Cardiac septum (tissue), 1 donor: ENCODE measurements around the gene MNS1. TPM values are rescaled to one million over a fixed set of nuclear protein-coding genes. Genes with fewer than 3 reads are reported as not detected.
"Not testable (repeated sequence)": the region's sequence is repeated elsewhere in the genome, so short reads cannot be mapped to it uniquely, and the experiment has no call there.

Experiments used
- DNase-seq: peaks from one replicate; pipeline ENCODE4 v3.0.0-alpha.2; 2020; ENCODE audit warnings: low spot score
- intact Hi-C: fragments of 100-400 bp; cut with DNase I; formaldehyde crosslinking; loops from one replicate; pipeline ENCODE4 v1.14.0; 2022
- long read RNA-seq: library from polyadenylated mRNA; unstranded; transcript quantifications from one replicate; pipeline ENCODE4 v2.0.0, GENCODE V29; 2021
- total RNA-seq: library from RNA; stranded (reverse); fragmentation: NEBNext Ultra II Directional; extraction: Animal tissue kit (Norgen Biotek cat#: 25700); gene quantifications from one replicate; pipeline ENCODE4 v1.2.1, GENCODE V29; 2021
- donor health status: DM: no; HTN: no; CAD: no.

Gene MNS1
- total RNA-seq = 2.0 TPM
- long read RNA-seq, partial matches to known transcripts = 1 of 5 reads
- long read RNA-seq, other reads (novel, unspliced or antisense) = 1 of 5 reads

DNA sequence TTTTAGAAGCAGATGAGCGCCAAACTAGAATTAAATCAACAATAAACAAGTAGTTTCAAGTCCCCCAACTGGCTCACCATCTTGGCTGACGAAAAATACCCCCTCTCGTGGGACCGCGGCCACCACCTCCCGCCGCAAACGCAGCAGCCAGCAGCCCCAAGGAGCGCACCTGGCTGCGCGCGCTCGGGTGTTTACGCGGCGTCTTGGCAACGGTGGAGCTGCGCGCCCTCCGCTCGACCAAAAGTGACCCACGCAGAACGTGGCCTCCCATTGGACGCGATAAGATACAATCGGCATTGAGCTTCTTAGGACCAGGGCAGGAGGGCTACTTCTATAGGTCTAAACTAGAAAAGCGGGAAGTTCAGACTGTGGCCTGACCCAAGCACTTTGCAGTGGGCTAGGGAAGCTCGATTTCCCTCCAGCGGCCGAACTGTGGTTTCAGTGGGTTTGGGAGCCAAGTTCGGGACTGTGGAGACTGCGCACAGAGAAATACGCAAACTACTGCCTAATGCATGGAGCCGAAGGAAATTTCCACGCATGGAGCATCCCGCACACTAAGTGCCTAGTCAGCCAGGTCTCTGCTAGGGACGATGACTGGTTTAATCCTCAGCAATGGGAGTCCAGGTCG lies at the start of gene MNS1:
MNS1 (minus strand) TSS at position 245 of the 628 bp plus-strand sequence; CDS start at position 80, 165 bp downstream.
- peak; percentile 91 for DNase-seq
- intact Hi-C loops = no loop called here

GRCh38 chr15:56496635-56497034 lies 31.7 kb upstream of the MNS1 start:
- intact Hi-C loops = loop anchor here (2.0 to 10.0 kb wide), 2 partner anchors 372 to 648 kb away; no protein-coding TSS in a partner anchor
- no peak for DNase-seq

DNA sequence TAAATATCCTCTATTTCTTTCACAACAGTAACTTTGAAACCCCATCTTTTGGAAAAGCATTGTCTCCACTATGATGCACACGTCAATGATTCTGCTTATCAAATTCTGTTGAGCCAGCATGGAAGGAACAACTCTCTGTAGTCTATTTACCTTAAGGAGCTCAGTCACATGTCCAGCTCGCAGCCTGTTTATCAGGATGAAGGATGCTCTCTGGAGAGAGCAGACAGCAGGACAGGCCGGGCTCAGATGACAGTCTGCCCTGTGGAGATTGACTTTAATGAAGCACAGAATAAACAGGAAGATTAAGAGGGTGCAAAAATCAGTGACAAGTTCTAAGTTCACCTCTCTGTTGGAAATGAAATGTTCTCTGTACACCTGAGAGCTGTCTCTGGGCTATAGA lies 30.6 kb upstream of the MNS1 start:
- DNase-seq = no peak
- intact Hi-C loops = loop anchor here (10.0 kb wide), 1 partner anchor 649 kb away; no protein-coding TSS in a partner anchor

DNA sequence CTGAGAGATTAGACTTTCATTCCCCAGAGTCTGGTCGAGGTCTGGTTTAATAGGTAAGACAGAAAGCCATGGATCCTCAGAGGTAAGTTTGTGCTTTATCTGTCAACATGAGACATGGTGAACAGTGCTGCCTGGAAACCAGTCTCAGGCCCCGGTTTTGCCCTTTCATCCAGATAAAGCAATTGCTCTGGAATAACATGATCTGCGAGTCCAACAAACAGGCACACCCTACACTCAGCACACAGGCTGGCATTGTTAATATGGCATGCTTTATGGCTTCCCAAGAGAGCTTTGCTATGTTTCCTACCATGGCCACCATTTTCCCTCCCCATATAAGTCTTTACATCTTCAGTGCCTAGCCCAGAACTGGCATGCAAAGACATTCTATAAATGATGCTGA lies 30.1 kb upstream of the MNS1 start:
- no peak for DNase-seq
- intact Hi-C loops = loop anchor here (10.0 kb wide), 1 partner anchor 650 kb away; no protein-coding TSS in a partner anchor

GRCh38 chr15:56492791-56493555 lies 28.0 kb upstream of the MNS1 start:
- intact Hi-C loops = loop anchor here (5.0 to 10.0 kb wide), 2 partner anchors 652 to 814 kb away; no protein-coding TSS in a partner anchor
- DNase-seq = no peak

DNA sequence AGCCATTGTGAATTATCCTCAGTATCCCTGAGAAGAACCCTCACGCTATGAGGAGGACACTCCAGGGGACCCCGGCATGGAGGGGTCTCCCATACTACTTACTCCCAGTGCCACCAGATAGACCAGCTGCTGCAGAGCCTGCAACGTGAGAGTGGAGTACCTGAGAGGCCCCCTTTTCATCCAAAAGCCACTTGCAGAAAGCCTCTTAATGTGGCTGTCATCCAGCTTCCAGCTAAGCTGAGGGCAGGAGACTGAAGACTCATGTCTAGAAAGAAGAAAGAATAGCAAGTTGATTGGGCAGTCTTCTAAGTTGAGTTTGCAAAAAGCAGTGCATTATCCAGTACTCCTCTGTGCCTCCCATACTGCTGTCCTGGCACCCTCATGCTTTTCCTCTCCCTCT lies 27.3 kb upstream of the MNS1 start:
- intact Hi-C loops = loop anchor here (5.0 to 10.0 kb wide), 2 partner anchors 653 to 815 kb away; no protein-coding TSS in a partner anchor
- DNase-seq = no peak

DNA sequence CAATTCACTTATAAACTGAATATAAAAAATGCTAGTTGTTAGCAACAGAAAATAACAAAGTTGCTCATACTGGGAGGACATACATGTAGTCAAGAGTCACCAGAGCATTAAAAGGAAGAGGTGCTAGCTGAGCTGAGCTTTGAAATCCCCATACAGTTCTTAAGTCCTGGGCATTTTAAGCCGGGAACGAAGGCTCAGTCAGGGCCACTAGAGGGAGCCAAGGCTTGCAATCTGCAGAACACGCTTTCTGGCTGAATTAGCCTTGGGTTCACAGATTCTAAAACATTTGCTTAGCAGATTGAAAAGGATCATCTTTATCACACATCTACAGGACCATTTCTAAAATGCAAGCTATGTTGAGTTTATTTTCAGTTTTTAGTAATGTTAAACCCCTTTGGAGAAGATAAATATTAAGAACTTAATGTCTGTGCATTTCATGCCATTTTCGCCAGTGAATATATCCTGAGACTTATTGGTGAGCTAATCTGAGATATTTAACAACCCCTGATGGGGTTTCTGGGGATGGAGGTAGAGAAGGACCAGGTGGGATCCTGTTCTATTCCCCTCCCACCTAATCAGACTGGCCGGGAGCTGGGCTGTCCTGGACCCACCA lies 26.3 kb upstream of the MNS1 start:
- DNase-seq = no peak
- intact Hi-C loops = loop anchor here (5.0 to 10.0 kb wide), 2 partner anchors 654 to 816 kb away; no protein-coding TSS in a partner anchor

DNA sequence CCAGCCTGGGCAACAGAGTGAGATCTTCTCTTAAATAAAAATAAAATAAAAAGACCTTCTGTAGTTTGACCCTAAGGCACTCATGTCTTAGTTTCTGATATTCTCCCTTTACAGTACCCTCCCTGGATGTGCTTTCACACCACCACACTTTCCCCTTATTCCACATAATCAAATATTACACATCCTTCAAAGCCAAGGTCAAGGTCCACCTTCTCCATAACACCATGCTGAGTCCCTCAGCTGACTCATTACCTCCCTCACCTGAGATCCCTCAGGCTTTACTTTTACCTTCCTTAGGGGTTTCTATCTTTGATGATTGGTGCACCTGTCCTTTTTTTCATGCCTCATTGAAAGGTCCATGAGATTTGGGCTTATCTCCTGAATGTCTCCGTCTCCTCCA lies 25.5 kb upstream of the MNS1 start:
- no peak for DNase-seq
- intact Hi-C loops = loop anchor here (5.0 to 10.0 kb wide), 2 partner anchors 654 to 817 kb away; no protein-coding TSS in a partner anchor

DNA sequence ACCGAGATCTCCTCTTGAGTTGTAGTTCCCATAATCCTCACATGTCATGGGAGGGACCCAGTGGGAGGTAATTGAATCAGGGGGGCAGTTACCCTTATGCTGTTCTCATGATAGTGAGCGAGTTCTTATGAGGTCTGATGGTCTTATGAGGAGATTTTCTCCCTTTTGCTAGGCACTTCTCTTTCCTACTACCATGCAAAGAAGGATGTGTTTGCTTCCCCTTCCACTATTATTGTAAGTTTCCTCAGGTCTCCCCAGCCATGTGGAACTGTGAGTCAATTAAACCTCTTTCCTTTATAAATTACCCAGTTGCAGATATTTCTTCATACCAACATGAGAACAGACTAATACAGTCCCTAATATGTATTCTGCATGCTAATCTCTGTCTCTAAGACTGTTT lies 21.3 kb upstream of the MNS1 start:
- intact Hi-C loops, DNase-seq: not testable (repeated sequence)

DNA sequence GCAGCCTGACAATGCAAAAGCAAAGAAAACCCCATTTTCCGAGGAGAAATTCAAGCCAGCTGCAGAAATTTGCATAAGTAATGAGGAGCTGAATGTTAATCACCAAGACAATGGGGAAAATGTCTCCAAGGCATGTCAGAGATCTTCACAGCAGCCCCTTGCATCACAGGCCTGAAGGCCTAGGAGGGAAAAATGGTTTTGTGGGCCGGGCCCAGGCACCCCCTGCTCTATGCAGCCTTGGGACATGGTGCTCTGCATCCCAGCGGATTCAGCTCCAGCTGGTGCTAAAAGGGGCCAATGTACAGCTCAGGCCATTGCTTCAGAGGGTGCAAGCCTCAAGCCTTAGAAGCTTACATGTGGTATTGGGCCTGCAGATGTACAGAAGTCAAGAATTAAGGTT lies 20.5 kb upstream of the MNS1 start:
- DNase-seq, intact Hi-C loops: not testable (repeated sequence)

DNA sequence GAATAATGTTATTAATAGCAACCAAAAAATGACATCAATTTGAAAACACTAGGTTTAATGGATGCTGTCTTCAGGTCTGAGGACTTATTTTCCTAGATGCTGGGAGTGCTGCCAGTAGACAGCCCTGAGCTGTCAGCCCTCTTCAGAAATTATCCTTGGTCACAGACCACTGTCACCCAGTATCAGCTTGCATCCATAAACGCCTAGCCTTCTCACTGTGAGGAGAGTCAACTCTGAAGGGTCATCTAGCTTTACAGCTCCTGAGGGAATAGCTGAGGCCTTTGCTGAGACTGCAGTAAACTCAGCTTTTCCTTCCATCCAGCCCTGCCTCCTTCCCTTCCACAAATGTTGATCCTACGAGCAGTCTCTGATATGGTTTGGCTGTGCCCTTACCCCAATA lies 19.4 kb upstream of the MNS1 start:
- intact Hi-C loops = no loop called here
- no peak for DNase-seq

- intact Hi-C loops = no loop called here
- no peak for DNase-seq
Measured at GRCh38 chr15:56475351-56475750, 10.4 kb upstream of the MNS1 start.

GRCh38 chr15:56473017-56473416 lies 8.1 kb upstream of the MNS1 start:
- DNase-seq = no peak
- intact Hi-C loops = no loop called here

DNA sequence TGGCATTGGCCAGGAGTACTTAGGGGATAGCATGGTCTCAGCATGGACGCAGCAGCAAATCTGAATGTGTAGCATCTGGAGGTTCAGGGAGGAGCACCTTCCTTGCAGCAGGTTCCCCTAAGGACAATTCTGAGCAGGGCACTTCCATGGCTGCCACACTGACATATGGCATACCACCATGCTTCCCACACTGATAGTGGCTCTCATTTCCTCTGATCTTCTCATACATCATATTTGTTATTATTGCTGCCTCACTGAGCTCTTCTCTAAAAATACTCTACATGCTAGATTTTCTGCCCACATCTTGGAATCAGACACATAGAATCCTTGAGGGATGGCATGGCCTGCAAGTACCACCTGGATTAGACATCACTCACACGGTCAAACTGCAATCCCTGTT lies 7.3 kb upstream of the MNS1 start:
- DNase-seq = no peak
- intact Hi-C loops = no loop called here

DNA sequence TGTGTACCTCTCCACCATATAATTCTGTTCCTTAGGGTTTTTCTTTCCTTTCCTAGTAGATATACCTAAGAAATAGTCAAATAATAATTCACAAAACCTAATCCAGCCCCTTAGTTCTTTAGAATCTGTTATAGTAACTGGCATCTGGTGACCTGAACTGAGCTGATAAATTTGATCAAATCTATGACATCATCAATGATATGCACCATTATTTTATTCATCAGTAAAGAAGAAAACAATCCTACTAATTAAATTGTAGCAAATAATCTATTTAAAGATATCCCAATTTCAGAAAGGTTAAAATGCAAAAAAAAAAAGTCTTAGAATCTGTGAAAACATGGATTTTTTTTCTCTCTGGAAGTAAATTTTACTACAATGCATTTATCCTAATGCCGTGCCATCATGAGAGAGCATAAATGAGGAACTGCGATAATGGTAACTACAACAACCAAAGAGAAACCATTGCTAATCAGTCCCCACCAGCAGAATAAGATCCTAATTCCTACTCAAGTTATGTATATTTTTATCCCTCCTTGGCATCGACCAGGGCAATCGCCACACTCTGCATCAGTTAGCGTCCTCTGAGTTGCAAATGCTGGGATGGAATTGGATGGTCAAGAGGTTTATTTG lies 6.6 kb upstream of the MNS1 start:
- intact Hi-C loops = no loop called here

DNA sequence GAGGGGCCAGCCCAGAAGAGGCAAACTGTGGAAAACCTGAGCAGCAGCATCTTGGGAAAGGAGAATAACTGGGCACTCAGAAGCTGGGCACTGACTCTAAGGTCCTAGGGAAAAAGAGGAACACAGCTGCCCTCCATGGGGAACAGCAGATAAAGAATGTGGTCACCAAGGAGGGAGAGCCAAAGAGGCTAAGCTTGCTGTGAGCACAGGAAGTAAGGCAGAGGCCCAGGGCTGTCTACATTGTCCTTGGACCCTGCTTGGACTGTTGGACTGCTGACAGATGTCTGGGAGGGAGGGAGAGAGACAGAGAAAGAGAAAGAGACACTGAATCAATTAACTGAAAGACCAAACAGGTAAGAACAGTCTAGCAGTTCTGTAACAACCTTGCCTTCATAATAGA lies 4.5 kb upstream of the MNS1 start:
- DNase-seq = no peak
- intact Hi-C loops = no loop called here

More for the DNA sequence above, 6.6 kb upstream of the MNS1 start:
- no peak for DNase-seq

GRCh38 chr15:56468401-56468800 lies 3.5 kb upstream of the MNS1 start:
- DNase-seq = no peak
- intact Hi-C loops = no loop called here

DNA sequence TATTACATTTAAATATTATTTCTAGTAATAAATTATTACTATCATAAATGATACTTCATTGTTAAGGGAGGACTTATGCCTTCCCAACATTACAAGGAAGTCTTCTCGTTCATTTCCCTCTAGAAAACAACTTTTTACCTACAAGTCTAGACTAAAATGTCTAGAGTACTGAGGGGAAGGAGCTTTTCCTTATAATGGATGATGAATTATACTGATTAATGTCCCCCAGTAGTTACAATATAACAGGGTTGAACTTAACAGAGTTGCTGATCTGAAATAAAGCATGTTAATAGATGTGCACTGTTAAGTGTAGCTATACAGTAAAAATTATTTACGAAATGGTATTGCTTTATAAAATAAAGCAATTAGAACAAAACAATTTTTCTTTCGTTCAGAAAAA lies 2.7 kb upstream of the MNS1 start:
- DNase-seq = no peak

GRCh38 chr15:56460947-56461346 lies 4.0 kb downstream of the MNS1 start:
- intact Hi-C loops = no loop called here
- DNase-seq = no peak

More for the DNA sequence above, 2.7 kb upstream of the MNS1 start:
- intact Hi-C loops = no loop called here

DNA sequence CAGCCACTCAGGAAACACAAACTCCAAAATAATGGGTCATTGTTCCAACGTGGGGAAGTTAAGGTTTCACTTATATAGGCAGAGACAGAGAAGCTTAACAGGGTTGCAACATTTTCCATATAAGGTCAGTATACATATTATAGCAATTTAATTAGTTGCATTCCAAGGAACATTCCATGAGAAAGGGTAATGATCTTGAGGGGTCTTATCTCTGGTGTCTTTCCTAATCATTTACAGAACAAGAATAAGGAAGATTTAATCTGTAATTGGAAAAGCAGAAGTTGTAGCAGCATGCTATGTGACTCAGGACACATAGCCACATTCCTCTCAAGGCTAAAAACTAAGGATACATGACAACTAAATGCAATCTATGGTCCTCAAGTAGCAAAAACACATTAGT lies 4.9 kb downstream of the MNS1 start:
- intact Hi-C loops = no loop called here
- no peak for DNase-seq
